WTC11 (cell line): ENCODE measurements around the gene HRC. TPM values are rescaled to one million over a fixed set of nuclear protein-coding genes. Genes with fewer than 3 reads are reported as not detected.

Experiments
- ATAC-seq: fragments of 200-7000 bp; cut with Tn5 transposase; 2 replicates; pipeline ENCODE4 v1.10.0; 2021; ENCODE audit warnings: mild to moderate bottlenecking, moderate library complexity
- CTCF ChIA-PET: fragments of 300-600 bp; sonication (Branson Sonifier 250); formaldehyde crosslinking; loops from one replicate; lab custom pipeline; 2021; ENCODE audit warnings: antibody characterized with exemption; lab: Charles Lee
- POLR2A ChIA-PET: fragments of 350-600 bp; sonication (Branson Sonifier 250); formaldehyde crosslinking; loops from one replicate; lab custom pipeline; 2021; ENCODE audit warnings: antibody characterized with exemption; lab: Charles Lee
- DNase-seq: peaks from one replicate; pipeline ENCODE4 v3.0.0; 2021; ENCODE audit warnings: low spot score
- H3K27ac Mint-ChIP-seq: 2 replicates; pipeline ENCODE4 v1.8.0; 2021; ENCODE audit warnings: mixed read lengths
- H3K27me3 Mint-ChIP-seq: 2 replicates; pipeline ENCODE4 v1.8.0; 2021; ENCODE audit warnings: low read depth, mild to moderate bottlenecking, moderate library complexity, mixed read lengths
- H3K36me3 Mint-ChIP-seq: 2 replicates; pipeline ENCODE4 v1.8.0; 2021; ENCODE audit warnings: mixed read lengths
- H3K4me1 Mint-ChIP-seq: 2 replicates; pipeline ENCODE4 v1.8.0; 2022; ENCODE audit warnings: mixed read lengths
- H3K4me3 Mint-ChIP-seq: 2 replicates; pipeline ENCODE4 v1.8.0; 2021; ENCODE audit warnings: mild to moderate bottlenecking, moderate library complexity, mixed read lengths
- H3K9me3 Mint-ChIP-seq: 2 replicates; pipeline ENCODE4 v1.8.0; 2021; ENCODE audit warnings: mixed read lengths
- ATF1 ChIP-seq: sonication (generic); formaldehyde crosslinking; IDR thresholded peaks from 2 replicates; pipeline ENCODE4 v1.8.1; 2023; ENCODE audit warnings: mild to moderate bottlenecking, moderate library complexity, missing genetic modification reagents
- CBFB ChIP-seq: sonication (generic); formaldehyde crosslinking; IDR thresholded peaks from 2 replicates; pipeline ENCODE4 v1.8.1; 2022; ENCODE audit warnings: mild to moderate bottlenecking, low read depth, missing genetic modification reagents
- ELF4 ChIP-seq: sonication (generic); formaldehyde crosslinking; IDR thresholded peaks from 2 replicates; pipeline ENCODE4 v1.8.1; 2022; ENCODE audit warnings: low read depth, mild to moderate bottlenecking, moderate library complexity, missing genetic modification reagents
- EMX1 ChIP-seq: fragments of 250-450 bp; sonication (Bioruptor Pico); IDR thresholded peaks from 2 replicates; pipeline ENCODE4 v1.8.0; 2021; ENCODE audit warnings: mild to moderate bottlenecking
- ESRRA ChIP-seq: sonication (generic); formaldehyde crosslinking; IDR thresholded peaks from 2 replicates; pipeline ENCODE4 v1.8.1; 2022; ENCODE audit warnings: mild to moderate bottlenecking, missing genetic modification reagents, borderline replicate concordance
- FOXK1 ChIP-seq: sonication (generic); formaldehyde crosslinking; IDR thresholded peaks from 2 replicates; pipeline ENCODE4 v1.8.0; 2022; ENCODE audit warnings: mild to moderate bottlenecking, moderate library complexity, missing genetic modification reagents
- GABPB1 ChIP-seq: sonication (generic); formaldehyde crosslinking; IDR thresholded peaks from 2 replicates; pipeline ENCODE4 v1.8.1; 2023; ENCODE audit warnings: mild to moderate bottlenecking, missing genetic modification reagents
- IRF2 ChIP-seq: sonication (generic); formaldehyde crosslinking; IDR thresholded peaks from 2 replicates; pipeline ENCODE4 v1.8.0; 2022; ENCODE audit warnings: low read depth, missing genetic modification reagents, borderline replicate concordance
- MXD4 ChIP-seq: fragments of 250-450 bp; sonication (Bioruptor Pico); IDR thresholded peaks from 2 replicates; pipeline ENCODE4 v1.8.0; 2021; ENCODE audit warnings: mild to moderate bottlenecking, moderate library complexity, borderline replicate concordance
- NFE2L1 ChIP-seq: sonication (generic); formaldehyde crosslinking; IDR thresholded peaks from 2 replicates; pipeline ENCODE4 v1.8.1; 2023; ENCODE audit warnings: missing genetic modification reagents
- NR2C2 ChIP-seq: sonication (generic); formaldehyde crosslinking; IDR thresholded peaks from 2 replicates; pipeline ENCODE4 v1.8.0; 2022; ENCODE audit warnings: mild to moderate bottlenecking, missing genetic modification reagents
- OVOL2 ChIP-seq: fragments of 250-450 bp; sonication (Bioruptor Pico); IDR thresholded peaks from 2 replicates; pipeline ENCODE4 v1.9.0; 2021; ENCODE audit warnings: mild to moderate bottlenecking, borderline replicate concordance
- PRRX2 ChIP-seq: fragments of 250-450 bp; sonication (Bioruptor Pico); IDR thresholded peaks from 2 replicates; pipeline ENCODE4 v1.8.0; 2021; ENCODE audit warnings: mild to moderate bottlenecking
- RORB ChIP-seq: fragments of 250-450 bp; sonication (Bioruptor Pico); IDR thresholded peaks from 2 replicates; pipeline ENCODE4 v1.9.0; 2021; ENCODE audit warnings: mild to moderate bottlenecking
- SP1 ChIP-seq: sonication (generic); formaldehyde crosslinking; conservative IDR thresholded peaks from 2 replicates; pipeline ENCODE4 v1.8.1; 2022; ENCODE audit warnings: missing genetic modification reagents
- ZNF396 ChIP-seq: fragments of 250-450 bp; sonication (Bioruptor Pico); IDR thresholded peaks from 2 replicates; pipeline ENCODE4 v1.8.0; 2021; ENCODE audit warnings: mild to moderate bottlenecking, moderate library complexity, borderline replicate concordance
- ZNF671 ChIP-seq: fragments of 250-450 bp; sonication (Bioruptor Pico); IDR thresholded peaks from 2 replicates; pipeline ENCODE4 v1.8.0; 2021; ENCODE audit warnings: mild to moderate bottlenecking
- total RNA-seq: library from RNA; stranded (reverse); gene quantifications from 3 replicates; pipeline ENCODE4 v1.2.3, GENCODE V29; 2021
- TF ChIP-seq, protein P1 (sequence below): sonication (generic); formaldehyde crosslinking; IDR thresholded peaks from 2 replicates; pipeline ENCODE4 v1.8.1; 2023; ENCODE audit warnings: mild to moderate bottlenecking, missing genetic modification reagents
- TF ChIP-seq, protein P2 (sequence below): sonication (generic); formaldehyde crosslinking; IDR thresholded peaks from 2 replicates; pipeline ENCODE4 v1.8.1; 2022; ENCODE audit warnings: low read depth, mild to moderate bottlenecking, moderate library complexity, missing genetic modification reagents, borderline replicate concordance
- TF ChIP-seq, protein P3 (sequence below): sonication (generic); formaldehyde crosslinking; IDR thresholded peaks from 2 replicates; pipeline ENCODE4 v1.8.0; 2022; ENCODE audit warnings: mild to moderate bottlenecking, missing genetic modification reagents
- TF ChIP-seq, protein P4 (sequence below): sonication (generic); formaldehyde crosslinking; IDR thresholded peaks from 2 replicates; pipeline ENCODE4 v1.8.1; 2023; ENCODE audit warnings: mild to moderate bottlenecking, missing genetic modification reagents, moderate library complexity
- TF ChIP-seq, protein P5 (sequence below): sonication (generic); formaldehyde crosslinking; IDR thresholded peaks from 2 replicates; pipeline ENCODE4 v1.8.0; 2022; ENCODE audit warnings: missing genetic modification reagents

Gene HRC
- total RNA-seq, 1 experiment from 2014 or later: 1.9 TPM

DNA sequence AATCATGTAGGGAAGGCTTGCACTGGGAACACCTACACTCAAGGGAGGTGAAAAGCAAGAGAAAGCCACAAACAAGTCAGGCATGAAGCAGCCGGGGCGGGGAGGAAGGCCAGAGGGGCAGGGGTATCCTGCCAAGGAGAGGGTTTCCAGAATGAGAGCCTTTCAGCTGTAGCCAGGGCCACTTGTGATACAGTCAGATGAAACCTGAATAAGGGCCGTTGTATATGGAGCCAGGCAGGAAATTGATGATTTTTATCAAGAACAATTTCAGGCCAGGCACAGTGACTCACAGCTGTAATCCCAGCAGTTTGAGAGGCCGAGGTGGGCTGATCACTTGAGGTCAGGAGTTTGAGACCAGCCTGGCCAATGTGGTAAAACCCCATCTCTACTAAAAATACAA lies 6.8 kb upstream of the HRC start:
- Mint-ChIP-seq H3K27me3 (peaks cover 29% of the 10 kb centered on the region), H3K4me3 (no peak overlapping the region), H3K27ac (no peak overlapping the region; the same call in 1 of the 2 replicates), H3K9me3 (no peaks in the 10 kb centered on the region), H3K36me3 (no peaks in the 10 kb centered on the region), H3K4me1 (peaks cover 16% of the 10 kb centered on the region)
- POLR2A ChIA-PET: no interaction called here
- ATAC-seq: no peak
- no peak for DNase-seq
- no peak for TF ChIP-seq FOXK1
- no peak for TF ChIP-seq ATF1 (CRISPR knock-in tag)
- TF ChIP-seq MXD4: no peak
- TF ChIP-seq ESRRA (CRISPR knock-in tag): no peak
- TF ChIP-seq, protein P1, sequence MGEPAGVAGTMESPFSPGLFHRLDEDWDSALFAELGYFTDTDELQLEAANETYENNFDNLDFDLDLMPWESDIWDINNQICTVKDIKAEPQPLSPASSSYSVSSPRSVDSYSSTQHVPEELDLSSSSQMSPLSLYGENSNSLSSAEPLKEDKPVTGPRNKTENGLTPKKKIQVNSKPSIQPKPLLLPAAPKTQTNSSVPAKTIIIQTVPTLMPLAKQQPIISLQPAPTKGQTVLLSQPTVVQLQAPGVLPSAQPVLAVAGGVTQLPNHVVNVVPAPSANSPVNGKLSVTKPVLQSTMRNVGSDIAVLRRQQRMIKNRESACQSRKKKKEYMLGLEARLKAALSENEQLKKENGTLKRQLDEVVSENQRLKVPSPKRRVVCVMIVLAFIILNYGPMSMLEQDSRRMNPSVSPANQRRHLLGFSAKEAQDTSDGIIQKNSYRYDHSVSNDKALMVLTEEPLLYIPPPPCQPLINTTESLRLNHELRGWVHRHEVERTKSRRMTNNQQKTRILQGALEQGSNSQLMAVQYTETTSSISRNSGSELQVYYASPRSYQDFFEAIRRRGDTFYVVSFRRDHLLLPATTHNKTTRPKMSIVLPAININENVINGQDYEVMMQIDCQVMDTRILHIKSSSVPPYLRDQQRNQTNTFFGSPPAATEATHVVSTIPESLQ (CRISPR knock-in tag): no peak
- TF ChIP-seq, protein P2, sequence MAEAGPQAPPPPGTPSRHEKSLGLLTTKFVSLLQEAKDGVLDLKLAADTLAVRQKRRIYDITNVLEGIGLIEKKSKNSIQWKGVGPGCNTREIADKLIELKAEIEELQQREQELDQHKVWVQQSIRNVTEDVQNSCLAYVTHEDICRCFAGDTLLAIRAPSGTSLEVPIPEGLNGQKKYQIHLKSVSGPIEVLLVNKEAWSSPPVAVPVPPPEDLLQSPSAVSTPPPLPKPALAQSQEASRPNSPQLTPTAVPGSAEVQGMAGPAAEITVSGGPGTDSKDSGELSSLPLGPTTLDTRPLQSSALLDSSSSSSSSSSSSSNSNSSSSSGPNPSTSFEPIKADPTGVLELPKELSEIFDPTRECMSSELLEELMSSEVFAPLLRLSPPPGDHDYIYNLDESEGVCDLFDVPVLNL (CRISPR knock-in tag): no peak
- TF ChIP-seq NFE2L1 (CRISPR knock-in tag): no peak
- no peak for TF ChIP-seq SP1 (CRISPR knock-in tag)
- no peak for TF ChIP-seq EMX1 (CRISPR knock-in tag)
- no peak for TF ChIP-seq GABPB1
- no peak for TF ChIP-seq ZNF671 (CRISPR knock-in tag)
- no peak for TF ChIP-seq OVOL2 (CRISPR knock-in tag)
- CTCF ChIA-PET: interaction anchor here (0.6 to 1.1 kb wide), 3 partner anchors 36 to 64 kb away, joined by 3 to 13 read pairs (median 6); no protein-coding TSS in a partner anchor

DNA sequence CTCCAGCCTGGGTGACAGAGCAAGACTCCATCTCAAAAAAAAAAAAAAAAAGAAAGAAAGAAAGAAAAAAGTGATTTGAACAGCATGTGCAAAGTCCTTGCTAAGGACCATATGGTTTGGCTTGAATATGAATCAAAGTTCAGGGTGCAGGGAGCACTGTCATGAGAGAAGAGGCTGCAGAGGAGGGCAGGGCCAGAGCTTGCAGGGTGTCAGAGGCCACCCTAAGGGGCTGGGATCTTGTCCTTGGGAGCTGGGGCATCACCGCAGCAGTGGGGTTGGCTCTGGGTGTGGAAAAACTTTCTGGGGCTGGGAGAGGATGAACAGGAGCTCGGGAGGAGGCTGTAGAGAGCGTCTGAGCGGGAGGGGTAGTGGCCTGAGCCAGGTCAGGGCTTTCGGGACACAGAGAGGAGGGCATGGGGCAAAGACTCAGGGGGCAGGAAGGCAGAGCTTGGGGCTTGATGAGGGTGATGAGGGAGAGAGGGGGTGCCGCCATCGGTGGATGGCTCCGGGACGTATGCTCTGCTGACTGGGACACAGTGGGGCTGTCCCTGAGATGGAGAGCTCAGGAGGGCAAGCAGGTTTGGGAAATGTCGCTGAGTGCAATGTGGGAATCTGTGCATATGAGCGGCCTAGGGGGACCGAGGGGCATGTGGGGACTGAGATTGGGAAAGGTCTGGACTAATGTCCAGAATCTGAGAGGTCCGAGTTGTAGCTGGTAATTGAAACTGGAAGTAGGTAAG lies 5.4 kb upstream of the HRC start:
- H3K9me3 Mint-ChIP-seq: no peaks in the 10 kb centered on the region
- no peak overlapping the region for H3K4me3 Mint-ChIP-seq
- ChIA-PET POLR2A (no interaction called here), CTCF (interaction anchor here (1.2 to 3.6 kb wide), 3 partner anchors 14 to 48 kb away, joined by 4 to 24 read pairs (median 9); no protein-coding TSS in a partner anchor)
- H3K27me3 Mint-ChIP-seq: peaks cover 33% of the 10 kb centered on the region
- H3K4me1 Mint-ChIP-seq: peaks cover 21% of the 10 kb centered on the region
- no peak for DNase-seq
- no peak for ATAC-seq
- H3K27ac Mint-ChIP-seq: 0 out of 2 replicates have a peak overlapping the region, but pooled peaks have one; percentile 44
- no peaks in the 10 kb centered on the region for H3K36me3 Mint-ChIP-seq
- TF ChIP-seq ESRRA (CRISPR knock-in tag): no peak
- TF ChIP-seq, protein P3, sequence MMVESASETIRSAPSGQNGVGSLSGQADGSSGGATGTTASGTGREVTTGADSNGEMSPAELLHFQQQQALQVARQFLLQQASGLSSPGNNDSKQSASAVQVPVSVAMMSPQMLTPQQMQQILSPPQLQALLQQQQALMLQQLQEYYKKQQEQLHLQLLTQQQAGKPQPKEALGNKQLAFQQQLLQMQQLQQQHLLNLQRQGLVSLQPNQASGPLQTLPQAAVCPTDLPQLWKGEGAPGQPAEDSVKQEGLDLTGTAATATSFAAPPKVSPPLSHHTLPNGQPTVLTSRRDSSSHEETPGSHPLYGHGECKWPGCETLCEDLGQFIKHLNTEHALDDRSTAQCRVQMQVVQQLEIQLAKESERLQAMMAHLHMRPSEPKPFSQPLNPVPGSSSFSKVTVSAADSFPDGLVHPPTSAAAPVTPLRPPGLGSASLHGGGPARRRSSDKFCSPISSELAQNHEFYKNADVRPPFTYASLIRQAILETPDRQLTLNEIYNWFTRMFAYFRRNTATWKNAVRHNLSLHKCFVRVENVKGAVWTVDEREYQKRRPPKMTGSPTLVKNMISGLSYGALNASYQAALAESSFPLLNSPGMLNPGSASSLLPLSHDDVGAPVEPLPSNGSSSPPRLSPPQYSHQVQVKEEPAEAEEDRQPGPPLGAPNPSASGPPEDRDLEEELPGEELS (CRISPR knock-in tag): no peak
- no peak for TF ChIP-seq CBFB (CRISPR knock-in tag)
- TF ChIP-seq, protein P4, sequence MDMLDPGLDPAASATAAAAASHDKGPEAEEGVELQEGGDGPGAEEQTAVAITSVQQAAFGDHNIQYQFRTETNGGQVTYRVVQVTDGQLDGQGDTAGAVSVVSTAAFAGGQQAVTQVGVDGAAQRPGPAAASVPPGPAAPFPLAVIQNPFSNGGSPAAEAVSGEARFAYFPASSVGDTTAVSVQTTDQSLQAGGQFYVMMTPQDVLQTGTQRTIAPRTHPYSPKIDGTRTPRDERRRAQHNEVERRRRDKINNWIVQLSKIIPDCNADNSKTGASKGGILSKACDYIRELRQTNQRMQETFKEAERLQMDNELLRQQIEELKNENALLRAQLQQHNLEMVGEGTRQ (CRISPR knock-in tag): no peak
- no peak for TF ChIP-seq FOXK1
- no peak for TF ChIP-seq RORB
- TF ChIP-seq IRF2 (CRISPR knock-in tag): no peak
- no peak for TF ChIP-seq NR2C2 (CRISPR knock-in tag)
- no peak for TF ChIP-seq ZNF396 (CRISPR knock-in tag)
- TF ChIP-seq PRRX2 (CRISPR knock-in tag): no peak
- TF ChIP-seq, protein P5, sequence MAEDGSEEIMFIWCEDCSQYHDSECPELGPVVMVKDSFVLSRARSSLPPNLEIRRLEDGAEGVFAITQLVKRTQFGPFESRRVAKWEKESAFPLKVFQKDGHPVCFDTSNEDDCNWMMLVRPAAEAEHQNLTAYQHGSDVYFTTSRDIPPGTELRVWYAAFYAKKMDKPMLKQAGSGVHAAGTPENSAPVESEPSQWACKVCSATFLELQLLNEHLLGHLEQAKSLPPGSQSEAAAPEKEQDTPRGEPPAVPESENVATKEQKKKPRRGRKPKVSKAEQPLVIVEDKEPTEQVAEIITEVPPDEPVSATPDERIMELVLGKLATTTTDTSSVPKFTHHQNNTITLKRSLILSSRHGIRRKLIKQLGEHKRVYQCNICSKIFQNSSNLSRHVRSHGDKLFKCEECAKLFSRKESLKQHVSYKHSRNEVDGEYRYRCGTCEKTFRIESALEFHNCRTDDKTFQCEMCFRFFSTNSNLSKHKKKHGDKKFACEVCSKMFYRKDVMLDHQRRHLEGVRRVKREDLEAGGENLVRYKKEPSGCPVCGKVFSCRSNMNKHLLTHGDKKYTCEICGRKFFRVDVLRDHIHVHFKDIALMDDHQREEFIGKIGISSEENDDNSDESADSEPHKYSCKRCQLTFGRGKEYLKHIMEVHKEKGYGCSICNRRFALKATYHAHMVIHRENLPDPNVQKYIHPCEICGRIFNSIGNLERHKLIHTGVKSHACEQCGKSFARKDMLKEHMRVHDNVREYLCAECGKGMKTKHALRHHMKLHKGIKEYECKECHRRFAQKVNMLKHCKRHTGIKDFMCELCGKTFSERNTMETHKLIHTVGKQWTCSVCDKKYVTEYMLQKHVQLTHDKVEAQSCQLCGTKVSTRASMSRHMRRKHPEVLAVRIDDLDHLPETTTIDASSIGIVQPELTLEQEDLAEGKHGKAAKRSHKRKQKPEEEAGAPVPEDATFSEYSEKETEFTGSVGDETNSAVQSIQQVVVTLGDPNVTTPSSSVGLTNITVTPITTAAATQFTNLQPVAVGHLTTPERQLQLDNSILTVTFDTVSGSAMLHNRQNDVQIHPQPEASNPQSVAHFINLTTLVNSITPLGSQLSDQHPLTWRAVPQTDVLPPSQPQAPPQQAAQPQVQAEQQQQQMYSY: no peak
- no peak for TF ChIP-seq ELF4 (CRISPR knock-in tag)
